Immature natural killer cell (primary cell): Measurements from ENCODE around the gene YPEL4. TPM values are rescaled to one million over a fixed set of nuclear protein-coding genes. Genes with fewer than 3 reads are reported as not detected.

ENCODE experiments used
- DNase-seq, 3 donors: peaks; one replicate each; pipeline ENCODE4 v3.0.0; 2022; ENCODE audit warnings: mixed read lengths in 1 of 3
- H3K27ac Mint-ChIP-seq, 6 donors: one replicate each; pipeline ENCODE4 v1.8.0; 2020; ENCODE audit warnings: mixed read lengths in 6 of 6, mild to moderate bottlenecking in 5 of 6, inconsistent platforms in 4 of 6, moderate library complexity in 3 of 6
- H3K27me3 Mint-ChIP-seq, 3 donors: one replicate each; pipeline ENCODE4 v1.8.0; 2020 to 2021; ENCODE audit warnings: low read depth in 3 of 3, mild to moderate bottlenecking in 3 of 3, mixed read lengths in 3 of 3, moderate library complexity in 3 of 3, inconsistent platforms in 1 of 3
- H3K36me3 Mint-ChIP-seq, 3 donors: one replicate each; pipeline ENCODE4 v1.8.0; 2020; ENCODE audit warnings: mixed read lengths in 3 of 3, inconsistent platforms in 2 of 3, mild to moderate bottlenecking in 2 of 3
- H3K4me1 Mint-ChIP-seq, 2 donors: one replicate each; pipeline ENCODE4 v1.8.0; 2020; ENCODE audit warnings: inconsistent platforms in 2 of 2, mild to moderate bottlenecking in 2 of 2, mixed read lengths in 2 of 2, moderate library complexity in 1 of 2
- H3K4me3 Mint-ChIP-seq, 5 donors: one replicate each; pipeline ENCODE4 v1.8.0; 2020; ENCODE audit warnings: mild to moderate bottlenecking in 5 of 5, mixed read lengths in 5 of 5, inconsistent platforms in 3 of 5, moderate library complexity in 3 of 5
- H3K9me3 Mint-ChIP-seq, 6 donors: one replicate each; pipeline ENCODE4 v1.8.0; 2020; ENCODE audit warnings: mild to moderate bottlenecking in 6 of 6, mixed read lengths in 6 of 6, inconsistent platforms in 4 of 6, moderate library complexity in 3 of 6
- polyA plus RNA-seq, 3 donors: library from polyadenylated mRNA; unstranded; fragments of 300-500 nt; fragmentation: Illumina TruSeq; gene quantifications; one replicate each; pipeline ENCODE4 v1.2.3, GENCODE V29; 2021

Gene YPEL4
- polyA plus RNA-seq, 3 donors from 2014 or later, result 0.09 TPM; not detected in 2

GRCh38 chr11:57647372-57647771 lies 2.3 kb downstream of the YPEL4 start:
- H3K4me3 Mint-ChIP-seq, result no peak overlapping the region
- DNase-seq, result no peak
- peaks cover 33 to 43% of the 10 kb centered on the region in 2 donors for H3K4me1 Mint-ChIP-seq
- peak overlapping the region in 5 of 6 donors; percentile 25 to 98 (median 92) for H3K27ac Mint-ChIP-seq
- H3K27me3 Mint-ChIP-seq, result peaks cover 24 to 40% (median 24%) of the 10 kb centered on the region in 3 donors
- H3K36me3 Mint-ChIP-seq, result no peaks in the 10 kb centered on the region
- no peaks in the 10 kb centered on the region for H3K9me3 Mint-ChIP-seq

DNA sequence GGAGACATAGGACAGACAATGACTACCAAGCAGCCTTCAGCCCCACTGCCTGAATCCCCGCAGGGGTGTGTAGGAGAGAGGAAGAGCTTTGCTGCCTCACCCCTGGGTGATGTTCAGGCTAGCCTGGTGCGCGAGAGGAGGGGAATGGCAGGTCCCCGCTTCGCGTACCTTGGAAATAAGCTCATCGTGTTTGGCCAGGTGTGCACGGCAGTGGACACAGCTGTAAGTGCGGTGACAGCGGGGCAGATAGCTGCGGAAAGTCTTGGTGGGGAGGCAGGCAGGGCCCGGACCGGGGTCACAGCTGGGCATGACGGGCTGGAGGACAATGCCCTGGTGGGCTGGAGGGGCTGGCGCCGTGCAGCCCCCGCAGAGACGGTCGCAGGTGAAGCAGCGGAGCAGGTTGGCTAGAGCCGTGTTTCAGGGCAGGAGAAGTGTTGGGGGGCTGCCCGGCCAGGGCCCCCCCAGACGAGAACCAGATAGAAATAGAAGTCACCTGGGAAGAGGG lies 2.9 kb downstream of the YPEL4 start:
- peaks cover 22 to 40% (median 24%) of the 10 kb centered on the region in 3 donors for H3K27me3 Mint-ChIP-seq
- DNase-seq, result no peak
- no peak overlapping the region for H3K4me3 Mint-ChIP-seq
- peak overlapping the region in 4 of 6 donors; percentile 47 to 92 (median 66) for H3K27ac Mint-ChIP-seq
- peaks cover 29 to 43% of the 10 kb centered on the region in 2 donors for H3K4me1 Mint-ChIP-seq
- no peaks in the 10 kb centered on the region for H3K9me3 Mint-ChIP-seq
- H3K36me3 Mint-ChIP-seq, result no peaks in the 10 kb centered on the region

DNA sequence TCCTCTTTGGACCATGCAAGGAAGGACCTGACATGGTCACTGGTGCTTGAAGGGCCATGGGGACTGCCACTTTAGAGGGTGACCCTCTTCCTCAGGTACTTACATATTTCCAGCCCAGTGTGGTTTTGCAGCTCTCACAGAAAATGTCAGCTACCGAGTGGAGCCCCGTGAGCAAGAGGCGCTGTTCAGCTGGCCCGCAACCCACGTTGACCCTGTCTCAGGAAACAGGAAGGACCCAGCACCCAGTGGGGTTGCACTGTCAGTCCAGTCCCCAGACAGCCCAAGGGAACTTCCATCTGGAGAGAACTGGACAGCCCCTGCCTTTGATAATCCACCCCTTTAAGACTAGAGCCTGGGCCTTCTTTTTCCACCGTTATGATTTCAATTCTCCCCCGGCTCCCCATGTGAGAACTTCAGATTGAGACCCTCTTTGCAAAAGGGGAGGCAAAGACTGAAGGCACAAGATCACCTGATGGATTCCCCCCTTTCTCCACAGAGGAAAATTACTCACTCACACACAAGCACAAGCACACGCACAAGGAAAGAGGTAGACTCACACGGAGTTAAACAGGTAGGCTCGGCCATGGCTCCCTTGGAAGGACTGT lies 3.4 kb downstream of the YPEL4 start:
- Mint-ChIP-seq H3K27me3 (peaks cover 22 to 40% (median 24%) of the 10 kb centered on the region in 3 donors), H3K4me1 (peaks cover 29 to 43% of the 10 kb centered on the region in 2 donors), H3K4me3 (no peak overlapping the region), H3K9me3 (no peaks in the 10 kb centered on the region), H3K27ac (peak overlapping the region in 5 of 6 donors; percentile 18 to 92 (median 69)), H3K36me3 (no peaks in the 10 kb centered on the region)
- DNase-seq, result no peak

DNA sequence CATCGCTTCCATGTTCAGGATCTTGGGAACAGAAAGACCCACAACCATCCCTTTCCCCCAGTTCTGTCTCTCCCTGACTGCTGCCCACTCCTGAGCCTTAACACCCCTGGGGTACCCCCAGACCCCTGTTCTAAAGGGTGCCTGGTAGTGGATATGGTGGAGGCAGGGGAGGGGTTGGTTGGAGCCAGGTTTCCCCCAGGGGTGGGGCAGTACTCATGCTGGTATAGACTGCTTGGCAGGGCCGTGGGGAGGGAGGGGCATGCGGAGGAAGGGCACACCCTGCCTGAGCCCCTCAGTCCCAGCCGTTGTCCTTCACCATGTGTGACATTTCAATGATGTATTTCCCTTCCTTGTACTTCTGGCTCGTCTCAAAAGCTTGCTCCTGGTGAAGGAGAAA lies 4.0 kb downstream of the YPEL4 start:
- H3K36me3 Mint-ChIP-seq, result no peaks in the 10 kb centered on the region
- peaks cover 29 to 39% of the 10 kb centered on the region in 2 donors for H3K4me1 Mint-ChIP-seq
- H3K9me3 Mint-ChIP-seq, result no peaks in the 10 kb centered on the region
- H3K27me3 Mint-ChIP-seq, result peaks cover 22 to 40% (median 24%) of the 10 kb centered on the region in 3 donors
- peak overlapping the region in 4 of 6 donors; percentile 18 to 92 (median 44) for H3K27ac Mint-ChIP-seq
- no peak for DNase-seq
- no peak overlapping the region for H3K4me3 Mint-ChIP-seq

GRCh38 chr11:57644748-57645688 lies 4.7 kb downstream of the YPEL4 start:
- Mint-ChIP-seq H3K4me3 (no peak overlapping the region), H3K27ac (peak overlapping the region in 1 of 6 donors; percentile 65), H3K4me1 (peaks cover 27 to 32% of the 10 kb centered on the region in 2 donors), H3K36me3 (no peaks in the 10 kb centered on the region), H3K9me3 (no peaks in the 10 kb centered on the region), H3K27me3 (peaks cover 22 to 44% (median 24%) of the 10 kb centered on the region in 3 donors)
- peak; percentile 80 to 83 (median 81) for DNase-seq

DNA sequence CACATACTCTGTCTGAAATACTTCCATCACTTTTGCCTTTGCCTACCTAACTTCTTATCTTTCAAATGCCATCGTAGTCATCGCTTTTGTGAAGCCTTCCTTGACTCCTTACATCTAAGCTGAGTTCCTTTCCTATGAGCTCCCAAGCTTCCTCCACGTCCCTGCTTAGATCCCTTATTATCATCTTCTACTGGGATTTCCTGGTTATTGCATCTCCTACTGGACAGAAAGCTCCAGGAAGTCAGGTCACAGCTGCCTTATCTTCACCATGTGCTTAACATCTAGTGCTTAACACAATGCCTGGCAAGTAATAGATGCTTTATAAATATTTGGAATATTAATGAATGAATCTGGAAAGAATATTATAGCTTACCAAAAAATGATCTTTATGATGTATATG lies 5.9 kb downstream of the YPEL4 start:
- peaks cover 16 to 40% (median 16%) of the 10 kb centered on the region in 3 donors for H3K27me3 Mint-ChIP-seq
- H3K27ac Mint-ChIP-seq, result no peak overlapping the region
- no peak for DNase-seq
- peaks cover 21 to 24% of the 10 kb centered on the region in 2 donors for H3K4me1 Mint-ChIP-seq
- H3K9me3 Mint-ChIP-seq, result no peaks in the 10 kb centered on the region
- no peaks in the 10 kb centered on the region for H3K36me3 Mint-ChIP-seq
- no peak overlapping the region for H3K4me3 Mint-ChIP-seq

- DNase-seq, result peak in 1 of 3 donors; percentile 37
- peak overlapping the region in 1 of 6 donors; percentile 19 for H3K27ac Mint-ChIP-seq
- peaks cover 20 to 22% of the 10 kb centered on the region in 2 donors for H3K4me1 Mint-ChIP-seq
- no peaks in the 10 kb centered on the region for H3K36me3 Mint-ChIP-seq
- H3K27me3 Mint-ChIP-seq, result peaks cover 6 to 34% (median 6%) of the 10 kb centered on the region in 3 donors
- no peaks in the 10 kb centered on the region for H3K9me3 Mint-ChIP-seq
- peak overlapping the region in 1 of 5 donors; percentile 40 for H3K4me3 Mint-ChIP-seq
These were observed 8.5 kb downstream of the YPEL4 start for GRCh38 chr11:57641011-57641807.

- peaks cover 6 to 28% (median 6%) of the 10 kb centered on the region in 3 donors for H3K27me3 Mint-ChIP-seq
- H3K4me3 Mint-ChIP-seq, result peak overlapping the region in 4 of 5 donors; percentile 18 to 61 (median 30)
- no peaks in the 10 kb centered on the region for H3K9me3 Mint-ChIP-seq
- H3K27ac Mint-ChIP-seq, result no peak overlapping the region
- H3K36me3 Mint-ChIP-seq, result no peaks in the 10 kb centered on the region
- no peak for DNase-seq
- H3K4me1 Mint-ChIP-seq, result peaks cover 17 to 18% of the 10 kb centered on the region in 2 donors
These were observed 9.5 kb downstream of the YPEL4 start for GRCh38 chr11:57640068-57640800.

GRCh38 chr11:57639321-57640067 lies 10.2 kb downstream of the YPEL4 start:
- DNase-seq, result no peak
- peak overlapping the region; percentile 74 to 89 (median 85) for H3K4me3 Mint-ChIP-seq
- no peaks in the 10 kb centered on the region for H3K36me3 Mint-ChIP-seq
- H3K4me1 Mint-ChIP-seq, result peaks cover 17 to 18% of the 10 kb centered on the region in 2 donors
- peaks cover 6 to 24% (median 6%) of the 10 kb centered on the region in 3 donors for H3K27me3 Mint-ChIP-seq
- H3K9me3 Mint-ChIP-seq, result no peaks in the 10 kb centered on the region
- H3K27ac Mint-ChIP-seq, result no peak overlapping the region

DNA sequence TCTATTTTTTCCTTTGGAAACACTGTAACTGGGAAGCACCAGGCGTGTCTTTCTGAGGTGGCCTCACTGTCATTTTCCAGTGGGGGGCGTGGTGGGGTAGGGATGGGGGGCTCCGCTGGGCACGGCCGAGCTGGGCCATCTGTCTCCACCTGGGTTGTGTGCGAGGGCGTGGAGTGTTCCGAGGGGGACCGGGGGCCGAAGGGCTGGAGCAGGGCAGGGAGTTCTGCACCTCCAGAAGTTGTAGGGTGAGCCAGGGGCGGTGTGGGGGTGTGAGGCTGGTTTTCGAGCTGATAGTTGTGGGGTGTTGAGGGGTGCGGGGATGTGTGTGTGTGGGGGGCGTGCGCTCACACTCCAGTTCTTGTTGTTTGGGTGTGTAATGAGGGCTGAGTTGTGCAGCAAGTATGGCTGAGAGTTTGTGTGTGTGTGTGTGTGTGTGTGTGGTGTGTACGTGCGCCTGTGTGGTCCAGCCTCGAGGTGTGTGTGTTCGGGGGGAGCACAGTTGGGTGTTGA lies 10.8 kb downstream of the YPEL4 start:
- H3K27ac Mint-ChIP-seq, result peak overlapping the region in 1 of 6 donors; percentile 24
- no peaks in the 10 kb centered on the region for H3K9me3 Mint-ChIP-seq
- peaks cover 17 to 18% of the 10 kb centered on the region in 2 donors for H3K4me1 Mint-ChIP-seq
- no peak for DNase-seq
- peak overlapping the region; percentile 74 to 89 (median 85) for H3K4me3 Mint-ChIP-seq
- no peaks in the 10 kb centered on the region for H3K36me3 Mint-ChIP-seq
- peaks cover 6 to 24% (median 10%) of the 10 kb centered on the region in 3 donors for H3K27me3 Mint-ChIP-seq

DNA sequence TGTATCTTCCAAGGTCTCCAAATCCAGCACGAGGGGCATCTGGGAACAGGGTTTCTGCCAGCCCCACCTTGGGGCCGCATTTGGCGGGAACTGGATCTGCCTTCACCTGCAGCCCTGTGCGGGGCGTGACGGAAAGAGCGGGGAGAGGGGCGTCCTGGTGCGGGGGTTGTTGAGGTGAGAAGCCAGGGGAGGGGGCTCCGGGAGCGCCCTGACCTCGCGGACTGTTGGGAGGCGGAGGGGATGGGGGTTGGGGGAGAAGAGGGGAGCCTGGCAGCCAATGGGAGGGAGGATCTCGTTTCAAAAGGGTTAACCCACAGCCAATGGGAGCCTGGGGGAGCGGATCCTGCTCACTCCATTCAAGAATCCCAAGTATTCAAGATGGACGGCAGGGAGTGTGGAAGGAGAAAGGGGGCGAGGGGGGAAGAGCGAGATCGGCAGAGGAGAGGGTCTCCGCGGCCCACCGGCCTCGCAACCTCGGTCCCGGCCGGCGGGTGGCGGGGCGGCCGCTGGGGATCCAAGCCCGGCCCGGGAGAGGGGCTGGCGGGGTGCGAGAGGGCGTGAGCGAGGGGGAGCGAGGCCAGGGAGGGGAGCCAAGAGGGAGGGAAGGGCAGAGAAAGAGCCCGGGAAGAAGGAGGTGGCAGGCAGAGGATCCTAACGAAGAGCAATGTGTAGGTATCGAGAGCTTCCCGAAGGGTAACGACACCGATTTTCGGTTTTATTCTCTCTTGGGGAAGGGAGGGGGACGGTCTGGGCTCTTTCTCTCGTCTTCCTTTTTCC lies 11.5 kb downstream of the YPEL4 start:
- Mint-ChIP-seq H3K27me3 (peaks cover 6 to 23% (median 10%) of the 10 kb centered on the region in 3 donors), H3K4me1 (peaks cover 17 to 18% of the 10 kb centered on the region in 2 donors), H3K9me3 (no peaks in the 10 kb centered on the region), H3K27ac (peak overlapping the region in 2 of 6 donors; percentile 24 to 60), H3K4me3 (peak overlapping the region; percentile 76 to 89 (median 85)), H3K36me3 (no peaks in the 10 kb centered on the region)
- no peak for DNase-seq
